Prostate gland (tissue), 2 donors: Measurements from ENCODE around the gene SLC10A7. TPM values are rescaled to one million over a fixed set of nuclear protein-coding genes. Genes with fewer than 3 reads are reported as not detected.

ENCODE experiments used
- DNase-seq: peaks from one replicate; pipeline ENCODE4 v3.0.0-alpha.2; 2019; ENCODE audit warnings: low spot score
- H3K27ac ChIP-seq, 2 donors: fragments of 200-600 bp; sonication (generic); 2 replicates each; pipeline ENCODE4 v1.5.1; 2017 to 2019
- H3K27me3 ChIP-seq: fragments of 200-600 bp; sonication (generic); replicated peaks from 2 replicates; pipeline ENCODE4 v1.5.1; 2019; ENCODE audit not compliant: insufficient read depth
- H3K36me3 ChIP-seq, 2 donors: fragments of 200-600 bp; sonication (generic); 1 replicate in 1 of 2; 2 replicates in 1 of 2; pipeline versions ENCODE4 v1.5.1 to v1.8.1; 2017 to 2019
- H3K4me1 ChIP-seq: fragments of 200-600 bp; sonication (generic); replicated peaks from 2 replicates; pipeline ENCODE4 v1.5.1; 2019
- H3K4me3 ChIP-seq, 2 donors: fragments of 200-600 bp; sonication (generic); 2 replicates each; pipeline ENCODE4 v1.5.1; 2017 to 2019
- H3K9me3 ChIP-seq: fragments of 200-600 bp; sonication (generic); 2 replicates; pipeline ENCODE4 v1.5.1; 2017
- CTCF ChIP-seq, 4 experiments: fragments of 200-600 bp in 2 of 4; fragments of 450-650 bp in 2 of 4; sonication (generic) in 2 of 4; IDR thresholded peaks; 1 replicate in 3 of 4; 2 replicates in 1 of 4; pipeline ENCODE4 v1.5.1; 2016 to 2019; ENCODE audit warnings: antibody characterized with exemption in 4 of 4, mild to moderate bottlenecking in 2 of 4, moderate library complexity in 2 of 4
- POLR2A ChIP-seq: fragments of 450-650 bp; IDR thresholded peaks from one replicate; pipeline ENCODE4 v1.6.1; 2016; ENCODE audit warnings: antibody characterized with exemption, mild to moderate bottlenecking
- POLR2AphosphoS5 ChIP-seq: sonication (generic); formaldehyde crosslinking; IDR thresholded peaks from one replicate; pipeline ENCODE4 v1.6.1; 2017; ENCODE audit warnings: antibody characterized with exemption
- WGBS: methylation state at CpG from one replicate; pipeline ENCODE4 v1.1.5; 2018; 5-methylcytosine and 5-hydroxymethylcytosine counted together
- intact Hi-C: fragments of 100-400 bp; cut with DNase I; formaldehyde crosslinking; loops from one replicate; pipeline ENCODE4 v1.14.2; 2022
- total RNA-seq, 2 donors: library from RNA; depleted of rRNA; stranded (reverse); fragments of >200 nt; gene quantifications; one replicate each; pipeline ENCODE4 v1.1.0, GENCODE V29; 2016

The SLC10A7 gene
- total RNA-seq, 2 donors from 2014 or later, result 9.9 to 11.2 TPM

GRCh38 chr4:146342600-146343192 lies 179.0 kb downstream of the SLC10A7 start:
- H3K9me3 ChIP-seq, result no peaks in the 10 kb centered on the region
- TF ChIP-seq POLR2A (no peak), CTCF (IDR thresholded peaks at IDR 0.05) (peak in 3 of 4 experiments; percentile 40 to 62 (median 55))
- no peaks in the 10 kb centered on the region for H3K36me3 ChIP-seq
- no peaks in the 10 kb centered on the region for H3K27me3 ChIP-seq
- no peak overlapping the region for H3K4me3 ChIP-seq
- WGBS, result 95% methylated on average over 1 of the region's 1 CpG
- DNase-seq, result peak; percentile 9
- H3K4me1 ChIP-seq, result no peaks in the 10 kb centered on the region
- intact Hi-C loops, result loop anchor here (5.0 kb wide), 1 partner anchor 755 kb away; no protein-coding TSS in a partner anchor
- H3K27ac ChIP-seq, result no peak overlapping the region

GRCh38 chr4:146340798-146341197 lies 180.9 kb downstream of the SLC10A7 start:
- no peaks in the 10 kb centered on the region for H3K27me3 ChIP-seq
- H3K9me3 ChIP-seq, result no peaks in the 10 kb centered on the region
- H3K4me3 ChIP-seq, result no peak overlapping the region
- intact Hi-C loops, result loop anchor here (5.0 kb wide), 1 partner anchor 757 kb away; no protein-coding TSS in a partner anchor
- no peaks in the 10 kb centered on the region for H3K4me1 ChIP-seq
- TF ChIP-seq POLR2A (no peak), CTCF (IDR thresholded peaks at IDR 0.05) (peak in 2 of 4 experiments; percentile 40 to 43), POLR2AphosphoS5 (no peak)
- H3K36me3 ChIP-seq, result no peaks in the 10 kb centered on the region
- H3K27ac ChIP-seq, result no peak overlapping the region
- DNase-seq, result no peak

GRCh38 chr4:146338512-146338911 lies 183.2 kb downstream of the SLC10A7 start:
- Histone ChIP-seq H3K36me3 (no peaks in the 10 kb centered on the region), H3K9me3 (no peaks in the 10 kb centered on the region), H3K27me3 (no peaks in the 10 kb centered on the region), H3K4me3 (no peak overlapping the region), H3K4me1 (no peaks in the 10 kb centered on the region), H3K27ac (no peak overlapping the region)
- DNase-seq, result no peak
- intact Hi-C loops, result no loop called here
- TF ChIP-seq POLR2AphosphoS5, result no peak
- TF ChIP-seq CTCF (IDR thresholded peaks at IDR 0.05), result no peak
- no peak for TF ChIP-seq POLR2A

- Histone ChIP-seq H3K27ac (no peak overlapping the region), H3K27me3 (no peaks in the 10 kb centered on the region), H3K4me1 (no peaks in the 10 kb centered on the region), H3K9me3 (no peaks in the 10 kb centered on the region), H3K36me3 (no peaks in the 10 kb centered on the region), H3K4me3 (no peak overlapping the region)
- TF ChIP-seq CTCF (IDR thresholded peaks at IDR 0.05) (no peak), POLR2A (no peak), POLR2AphosphoS5 (no peak)
- 44% methylated on average over 1 of the region's 1 CpG for WGBS
- DNase-seq, result no peak
- intact Hi-C loops, result no loop called here
These were observed 185.3 kb downstream of the SLC10A7 start for GRCh38 chr4:146336410-146336807.

DNA sequence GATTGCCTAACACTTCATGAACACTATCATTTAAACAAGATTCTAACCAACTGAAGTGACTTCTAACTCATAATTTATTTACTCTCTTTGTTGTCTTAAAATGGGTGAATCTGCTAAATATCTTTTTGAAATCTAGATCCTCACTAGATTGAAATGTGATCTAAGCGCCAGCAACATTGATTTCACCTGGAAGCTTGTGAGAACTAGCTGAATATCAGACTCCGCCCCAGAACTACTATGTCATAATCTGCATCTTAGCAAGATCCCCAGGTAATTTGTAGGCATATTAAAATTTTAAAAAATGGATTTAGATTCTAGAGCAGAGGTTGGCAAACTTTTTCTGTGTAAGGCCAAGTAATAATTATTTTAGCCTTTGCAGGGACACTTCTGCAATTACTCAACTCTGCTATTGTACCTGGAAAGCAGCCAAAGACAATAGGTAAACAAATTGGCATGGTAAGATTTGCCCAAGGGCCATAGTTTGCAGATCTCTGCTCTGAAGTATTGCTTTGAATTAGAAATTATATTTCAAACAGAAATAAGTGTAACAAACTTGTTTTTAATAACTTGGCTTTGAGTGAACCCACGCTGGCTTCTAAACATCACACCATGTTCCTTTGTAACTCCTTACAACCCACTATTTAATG lies 185.9 kb downstream of the SLC10A7 start:
- no peaks in the 10 kb centered on the region for H3K36me3 ChIP-seq
- no peaks in the 10 kb centered on the region for H3K27me3 ChIP-seq
- DNase-seq, result peak; percentile 14
- TF ChIP-seq POLR2A (no peak), CTCF (IDR thresholded peaks at IDR 0.05) (no peak), POLR2AphosphoS5 (no peak)
- no peaks in the 10 kb centered on the region for H3K4me1 ChIP-seq
- 75% methylated on average over 3 of the region's 3 CpGs for WGBS
- H3K4me3 ChIP-seq, result no peak overlapping the region
- H3K9me3 ChIP-seq, result no peaks in the 10 kb centered on the region
- no peak overlapping the region for H3K27ac ChIP-seq
- intact Hi-C loops, result no loop called here
